Stimulated activated CD8-positive, alpha-beta memory T cell treated with anti-CD3 and anti-CD28 coated beads, Interleukin-7, amount 100 ng/mL, for 24 hours (primary cell): ENCODE data around the gene EYS.
"Not testable (repeated sequence)": the region's sequence is repeated elsewhere in the genome, so short reads cannot be mapped to it uniquely, and the experiment has no call there.

Experiments
- DNase-seq: peaks from one replicate; pipeline ENCODE4 v3.0.0-alpha.2; 2020; ENCODE audit warnings: low read depth

Gene EYS

DNA sequence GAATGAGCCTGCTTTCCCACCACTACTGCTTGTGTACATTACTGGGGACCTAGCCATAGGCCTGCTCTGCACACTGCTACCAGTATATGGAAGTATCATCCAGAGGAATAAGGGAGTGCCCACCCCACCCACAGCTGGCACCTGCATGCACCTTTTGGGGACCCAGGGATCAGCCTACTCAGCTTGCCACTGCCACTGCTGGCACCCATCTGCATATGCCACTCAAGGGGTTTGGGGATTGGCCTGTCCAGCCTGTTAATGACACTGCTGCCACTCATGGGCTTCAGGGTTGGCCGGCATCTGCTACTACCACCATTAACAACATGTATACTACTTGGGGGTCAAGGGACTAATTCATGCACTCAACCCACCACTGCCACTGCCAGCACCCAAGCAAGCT is 1239.4 kb downstream of the EYS start:
- DNase-seq, result no peak

DNA sequence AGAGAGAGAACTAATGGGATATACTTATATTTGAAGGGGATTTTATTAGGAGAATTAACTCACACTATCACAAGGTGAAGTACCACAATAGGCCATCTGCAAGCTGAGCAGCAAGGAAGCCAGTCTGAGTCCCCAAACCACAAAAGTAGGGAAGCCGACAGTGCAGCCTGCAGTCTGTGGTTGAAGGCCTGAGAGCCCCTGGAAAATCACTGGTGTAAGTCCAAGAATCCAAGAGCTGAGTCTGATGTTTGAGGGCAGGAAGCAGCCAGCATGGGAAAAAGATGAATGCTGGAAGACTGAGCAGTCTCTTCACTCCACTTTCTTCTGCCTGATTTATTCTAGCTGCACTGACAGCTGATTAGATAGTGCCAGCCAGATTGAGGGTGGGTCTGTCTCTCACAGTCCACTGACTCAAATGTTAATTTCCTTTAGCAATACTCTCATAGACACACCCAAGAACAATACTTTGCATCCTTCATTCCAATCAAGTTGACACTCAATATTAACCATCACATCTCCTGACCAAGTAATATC is 1247.5 kb downstream of the EYS start:
- no peak for DNase-seq

DNA sequence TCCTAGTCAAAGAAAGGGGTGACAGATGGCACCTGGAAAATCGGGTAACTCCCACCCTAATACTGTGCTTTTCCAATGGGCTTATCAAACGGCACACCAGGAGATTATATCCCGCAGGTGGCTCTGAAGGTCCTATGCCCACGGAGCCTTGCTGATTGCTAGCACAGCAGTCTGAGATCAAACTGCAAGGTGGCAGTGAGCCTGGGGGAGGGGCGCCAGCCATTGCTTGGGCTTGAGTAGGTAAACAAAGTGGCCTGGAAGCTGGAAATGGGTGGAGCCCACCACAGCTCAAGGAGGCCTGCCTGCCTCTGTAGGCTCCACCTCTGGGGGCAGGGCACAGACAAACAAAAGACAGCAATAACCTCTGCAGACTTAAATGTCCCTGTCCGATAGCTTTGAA is 1258.9 kb downstream of the EYS start:
- not testable (repeated sequence) for DNase-seq

DNA sequence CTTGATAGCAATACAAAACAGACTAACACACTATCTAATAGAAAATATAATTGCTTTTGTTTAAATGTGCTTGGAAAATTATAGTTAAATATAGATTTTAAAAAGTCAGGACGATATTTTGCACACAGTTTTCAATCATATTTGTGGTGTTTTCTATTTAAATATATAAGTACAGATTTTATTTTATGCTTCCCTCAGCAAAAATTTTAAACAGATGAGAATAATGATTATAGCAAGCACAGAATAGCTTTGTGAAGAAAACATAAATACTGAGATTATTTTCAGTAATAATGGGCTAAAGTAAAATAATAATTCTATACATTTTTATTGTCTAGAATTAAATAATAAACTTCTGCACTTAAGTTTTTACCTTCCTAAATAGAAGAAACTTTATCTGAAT is 1262.0 kb downstream of the EYS start:
- DNase-seq, result no peak

DNA sequence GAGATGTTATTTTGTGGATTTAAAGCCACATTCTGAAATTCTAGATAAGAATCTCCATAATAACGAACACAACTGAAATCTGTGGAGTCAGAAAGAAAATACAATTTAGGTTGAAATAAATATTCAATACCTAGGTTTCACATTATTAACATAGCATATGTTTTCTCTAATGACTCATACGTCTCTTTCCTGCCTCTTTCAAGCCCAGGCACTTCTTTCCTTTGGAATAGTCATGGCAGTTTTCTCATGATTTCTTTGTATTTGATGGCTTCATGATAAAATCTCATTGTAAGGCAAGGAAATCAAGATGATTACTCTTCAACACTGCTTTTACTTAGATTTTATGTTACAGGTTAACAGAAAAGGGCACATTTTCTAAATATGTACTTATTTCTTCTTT is 1267.8 kb downstream of the EYS start:
- no peak for DNase-seq

DNA sequence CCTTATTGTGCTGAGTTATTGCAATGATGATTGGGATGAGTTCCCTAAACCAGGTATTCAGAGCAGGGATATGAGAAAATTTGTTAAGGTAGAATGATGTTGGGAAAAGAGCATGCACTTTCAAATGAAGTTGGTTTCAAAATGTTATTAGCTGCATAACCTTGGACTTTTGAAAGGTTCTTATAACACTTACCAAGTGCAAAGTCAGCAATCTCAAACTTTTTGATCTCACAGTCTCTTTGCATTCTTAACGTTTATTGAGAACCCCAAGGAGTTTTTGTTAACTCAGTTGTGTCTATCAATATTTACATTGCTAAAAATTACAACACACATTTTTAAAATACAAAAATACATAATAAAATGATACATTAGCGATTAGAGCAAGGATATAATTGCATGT is 1269.0 kb downstream of the EYS start:
- no peak for DNase-seq

DNA sequence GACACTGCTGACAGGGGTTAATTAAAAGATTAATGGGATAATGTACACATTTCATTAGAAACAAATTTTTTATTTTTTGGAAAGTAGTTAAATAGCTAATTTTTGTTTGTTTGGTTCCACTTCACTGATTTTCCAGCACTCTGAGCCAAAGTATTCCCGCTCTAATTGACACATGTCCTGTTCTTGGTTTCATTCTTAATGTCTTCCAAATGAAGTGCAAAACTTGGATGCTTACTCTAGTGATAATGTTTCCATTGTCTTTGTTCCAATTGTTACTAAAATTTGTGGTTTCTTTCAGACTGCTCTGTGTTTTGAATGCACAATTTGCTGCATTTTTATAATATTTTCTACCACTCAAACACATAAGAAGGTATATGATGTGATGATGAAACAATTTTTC is 1277.1 kb downstream of the EYS start:
- no peak for DNase-seq

DNA sequence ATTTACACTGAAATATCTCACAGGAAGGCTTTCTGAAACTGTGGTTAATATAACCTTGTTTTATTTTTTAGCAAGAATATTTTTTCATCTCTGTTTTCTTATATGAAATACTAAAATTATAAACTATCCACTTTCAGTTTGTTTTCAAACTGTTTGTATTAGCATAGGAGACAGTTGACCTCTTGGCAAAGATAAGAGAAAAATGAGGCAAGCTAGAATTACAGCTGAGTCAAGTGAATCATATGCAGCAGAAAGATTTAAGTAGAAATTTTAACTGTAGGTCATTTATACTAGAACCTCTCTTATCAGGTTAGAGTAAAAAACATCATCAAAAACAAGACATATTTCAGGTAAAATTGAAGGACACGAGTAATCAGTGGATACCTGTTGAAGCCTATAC is 1278.8 kb downstream of the EYS start:
- DNase-seq, result no peak

DNA sequence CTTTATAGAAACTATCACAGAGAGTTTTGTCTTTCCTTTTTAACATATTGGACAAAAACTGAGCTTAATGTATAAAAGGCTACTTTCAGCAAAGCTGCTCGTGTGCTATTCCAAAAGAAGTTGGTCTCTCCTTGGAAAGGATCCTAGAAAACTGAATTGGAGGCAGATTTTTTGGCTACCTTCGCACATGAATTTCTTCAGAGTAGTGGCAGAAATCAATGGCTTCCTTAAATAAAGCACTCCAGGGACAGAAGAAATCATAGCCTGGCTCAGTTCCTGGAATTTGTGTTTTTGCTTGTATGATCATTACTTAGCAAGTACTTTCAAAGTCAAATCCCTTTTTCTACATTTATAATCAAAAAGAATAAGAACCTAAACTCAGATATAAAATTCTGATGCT is 1291.1 kb downstream of the EYS start:
- no peak for DNase-seq

DNA sequence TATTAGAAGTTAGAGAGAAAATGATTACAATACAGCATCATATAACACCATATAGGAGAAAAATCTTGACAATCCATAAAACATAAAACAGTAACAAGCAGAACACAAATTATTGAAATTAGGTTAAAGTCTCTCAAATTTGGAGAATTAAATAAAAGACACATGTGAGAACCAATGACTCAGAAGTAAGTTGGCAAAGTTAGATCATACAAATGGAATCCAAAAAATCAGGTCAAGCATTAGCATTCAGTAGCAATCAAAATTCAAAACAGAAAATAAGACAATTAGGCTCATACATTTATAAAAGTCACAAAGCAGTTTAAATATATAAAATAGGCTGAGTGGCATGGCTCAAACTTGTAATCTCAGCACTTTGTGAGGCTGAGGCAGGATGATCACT is 1295.8 kb downstream of the EYS start:
- no peak for DNase-seq

DNA sequence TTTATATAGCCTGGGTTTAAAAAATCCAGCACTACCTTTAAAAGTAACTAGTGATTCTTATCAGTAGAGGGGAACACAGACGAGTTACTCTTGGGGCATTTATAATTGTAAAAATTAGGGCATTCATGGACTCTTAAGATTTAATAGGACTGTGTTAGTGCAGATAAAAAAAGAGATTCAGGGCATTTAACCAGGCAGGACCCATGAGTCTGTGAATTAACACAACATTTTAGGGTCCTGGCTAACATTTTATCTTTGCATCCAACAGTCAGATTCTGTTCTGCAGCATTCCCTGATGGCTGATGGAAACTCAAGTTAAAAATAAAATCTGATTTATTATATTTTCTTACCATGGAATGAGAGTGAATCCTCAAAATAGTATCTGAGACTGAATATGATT is 1297.1 kb downstream of the EYS start:
- no peak for DNase-seq

DNA sequence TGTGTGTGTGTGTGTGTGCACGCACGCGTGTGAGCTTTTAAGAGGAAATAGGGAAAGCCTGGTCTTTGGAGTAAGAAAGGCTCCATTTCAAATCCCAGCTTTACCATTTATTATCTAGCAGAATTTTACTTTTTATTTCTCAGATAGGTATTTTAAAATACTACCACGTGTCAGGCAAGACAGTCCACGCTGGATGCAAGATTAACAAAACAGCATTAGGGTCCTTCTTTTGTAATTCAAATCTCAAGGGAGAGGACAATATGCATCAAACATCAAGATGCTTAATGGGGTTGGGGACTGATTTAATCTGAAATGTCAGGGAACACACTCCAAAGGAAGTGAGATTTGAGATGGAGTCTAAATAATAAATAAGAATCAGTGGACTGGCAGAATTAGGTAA is 1302.6 kb downstream of the EYS start:
- no peak for DNase-seq

DNA sequence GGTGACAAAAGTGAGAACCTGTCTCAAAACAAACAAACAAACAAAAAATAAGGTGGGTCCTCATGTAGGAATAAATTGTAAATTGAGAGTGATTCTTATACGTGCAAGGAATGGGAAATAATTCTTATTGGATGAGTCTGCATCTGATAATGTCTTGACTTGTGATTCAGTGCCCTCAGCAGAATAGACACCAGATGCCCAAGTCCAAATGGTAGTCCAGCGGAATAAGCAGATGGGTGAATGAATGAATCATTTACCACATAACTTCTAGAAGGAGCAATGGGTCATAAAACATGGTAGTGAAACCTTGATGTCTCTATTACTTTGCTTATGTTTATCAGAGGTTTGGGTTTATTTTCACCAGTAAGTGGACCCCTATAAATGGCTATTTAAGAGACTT is 1323.7 kb downstream of the EYS start:
- DNase-seq, result no peak

DNA sequence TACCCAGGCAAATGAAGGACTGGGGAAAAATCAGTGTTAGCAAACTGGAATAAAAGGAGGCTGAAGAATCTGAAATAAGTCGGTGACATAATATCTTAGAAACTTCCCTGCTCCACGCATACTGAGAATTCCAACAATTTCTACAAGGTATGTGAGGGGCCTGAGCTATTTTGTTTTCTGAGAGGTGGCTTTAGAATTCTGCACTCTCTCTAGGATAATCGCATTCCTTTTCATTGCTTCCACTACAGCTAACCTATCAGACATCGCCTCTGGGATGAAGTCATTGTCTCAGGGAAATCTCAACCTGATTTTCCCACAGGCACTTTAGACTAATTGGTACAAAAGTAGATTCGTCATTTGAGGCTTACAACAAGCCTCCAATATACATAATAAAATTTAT is 1330.6 kb downstream of the EYS start:
- no peak for DNase-seq

DNA sequence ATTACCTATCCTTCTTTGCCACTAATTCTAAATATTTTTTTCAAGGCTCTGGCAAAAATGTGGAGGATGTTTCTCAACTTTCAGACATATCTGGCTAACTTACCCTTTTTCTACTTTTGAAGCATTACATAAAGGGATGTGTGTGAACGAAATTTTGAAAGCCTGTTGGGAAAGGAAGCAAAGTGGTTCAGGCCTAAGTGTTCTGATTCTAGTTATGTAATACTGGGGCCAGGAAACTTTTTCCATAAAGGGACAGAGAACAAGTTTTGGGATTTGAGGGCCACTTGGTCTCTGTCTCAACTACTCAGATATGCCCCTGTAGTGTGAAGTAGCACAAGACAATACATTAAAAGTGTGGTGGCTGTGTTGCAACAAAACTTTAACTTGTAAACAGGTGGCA is 1349.6 kb downstream of the EYS start:
- DNase-seq, result no peak

DNA sequence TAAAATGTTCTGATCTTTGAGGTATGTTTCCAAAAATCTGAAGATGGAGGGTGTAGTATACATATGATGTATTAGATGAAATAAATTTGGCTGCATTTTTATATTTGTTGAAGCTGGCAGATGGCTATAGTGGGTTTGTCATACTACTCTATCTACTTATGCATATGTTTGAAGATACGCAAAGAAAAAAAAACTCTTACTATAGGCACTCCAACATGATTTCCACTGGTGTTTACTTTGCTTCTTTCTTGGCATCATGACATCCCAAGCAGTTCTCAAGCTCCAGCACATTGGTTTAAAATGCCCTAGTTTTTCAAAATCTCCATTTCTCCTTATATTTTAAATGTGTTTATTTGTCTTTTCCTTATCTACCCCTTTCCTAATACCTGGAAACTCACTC is 1359.6 kb downstream of the EYS start:
- DNase-seq, result no peak

DNA sequence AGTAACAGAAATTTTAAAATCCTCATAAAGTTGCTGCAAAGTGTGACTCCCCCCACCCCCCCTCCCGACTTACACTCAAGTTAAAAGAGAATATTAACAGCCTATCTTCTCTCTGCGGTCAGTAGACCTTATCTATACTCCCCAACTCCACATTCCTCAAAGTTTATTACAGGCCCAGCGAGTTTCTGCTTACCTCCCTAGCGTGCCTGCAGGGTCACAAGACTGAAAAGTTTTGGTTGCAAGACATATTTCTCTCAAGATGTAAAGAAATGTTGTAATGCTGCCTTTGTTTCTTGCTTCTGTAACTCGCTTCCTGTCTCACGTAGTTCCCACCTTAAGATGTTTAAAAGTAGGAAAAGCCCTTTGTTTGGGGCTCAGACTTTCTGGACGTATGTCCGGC is 1371.8 kb downstream of the EYS start:
- DNase-seq, result no peak

DNA sequence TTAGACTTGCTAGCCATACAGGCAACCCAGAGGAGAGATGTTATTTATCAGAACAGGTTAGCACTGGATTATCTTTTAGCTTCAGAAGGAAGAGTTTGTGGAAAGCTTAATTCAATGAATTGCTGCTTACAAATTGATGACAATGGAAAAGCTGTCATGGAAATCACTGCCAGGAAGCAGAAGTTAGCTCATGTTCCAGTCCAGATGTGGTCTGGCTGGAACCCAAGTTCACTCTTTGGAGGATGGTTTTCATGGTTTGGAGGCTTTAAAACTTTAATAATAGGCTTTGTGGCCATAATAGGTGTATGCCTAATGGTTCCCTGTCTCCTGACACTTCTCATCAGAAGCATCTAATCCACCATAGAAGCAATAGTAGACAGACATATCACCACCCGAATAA is 1372.4 kb downstream of the EYS start:
- no peak for DNase-seq

DNA sequence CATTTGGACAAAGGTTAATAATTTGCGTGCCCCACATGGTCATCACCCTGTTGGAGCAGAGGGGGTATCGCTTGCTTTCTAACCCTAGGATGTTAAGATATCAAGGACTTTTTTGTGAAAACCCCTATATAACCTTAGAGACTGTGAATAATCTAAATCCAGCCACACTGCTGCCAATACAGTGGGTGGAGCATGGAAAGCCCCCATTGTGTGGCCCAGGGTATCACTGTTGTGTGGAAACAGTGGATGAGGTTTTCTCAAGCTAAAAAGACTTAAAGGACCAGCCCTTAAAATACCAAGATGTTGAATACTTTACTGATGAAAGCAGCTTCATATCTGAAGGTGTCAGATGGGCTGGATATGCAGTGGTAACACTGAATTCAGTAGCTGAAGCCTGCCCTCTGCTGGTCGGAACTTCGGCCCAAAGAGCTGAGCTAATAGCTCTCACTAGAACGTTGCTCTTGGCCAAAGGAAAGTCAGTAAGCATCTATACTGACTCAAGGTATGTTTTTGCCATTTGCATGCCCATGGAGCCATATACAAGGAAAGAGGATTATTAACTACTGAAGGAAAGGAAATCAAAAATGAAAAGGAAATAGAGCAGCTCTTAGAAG is 1376.2 kb downstream of the EYS start:
- DNase-seq, result no peak

DNA sequence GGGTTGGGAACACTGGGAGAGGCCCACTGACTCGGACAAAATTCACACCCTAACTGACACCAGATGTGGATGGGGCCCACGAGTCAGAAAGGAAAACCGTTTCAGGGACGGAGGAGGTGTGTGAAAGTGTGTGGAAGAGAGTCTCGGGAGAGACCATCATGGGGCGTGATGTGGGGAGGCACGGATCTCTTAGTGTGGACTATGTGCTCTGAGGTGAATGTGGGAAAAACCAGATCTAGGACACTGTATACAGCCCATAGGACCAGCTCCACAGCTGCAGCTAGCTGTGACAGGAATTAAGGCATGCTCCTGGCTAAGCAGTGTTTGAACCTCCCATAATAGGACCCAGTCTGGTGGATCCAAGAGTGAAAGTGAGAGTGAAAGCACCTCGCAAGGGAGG is 1380.1 kb downstream of the EYS start:
- no peak for DNase-seq

DNA sequence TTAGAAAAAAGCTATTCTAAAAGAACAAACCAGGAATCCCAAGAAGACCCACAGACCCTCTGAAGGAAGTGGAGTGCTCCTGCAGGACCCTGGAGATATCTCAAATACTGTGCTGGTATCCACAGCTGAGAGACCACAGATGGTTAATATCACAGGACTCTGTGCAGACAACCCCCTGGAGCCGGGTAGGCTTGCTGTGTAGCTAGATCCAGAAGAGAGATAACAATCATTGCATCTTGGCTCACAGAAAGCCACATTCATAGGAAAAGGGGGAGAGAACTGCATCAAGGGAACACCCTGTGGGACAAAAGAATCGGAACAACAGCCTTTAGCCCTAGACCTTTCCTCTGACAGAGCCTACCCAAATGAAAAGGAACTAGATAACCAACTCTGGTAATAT is 1381.9 kb downstream of the EYS start:
- no peak for DNase-seq

DNA sequence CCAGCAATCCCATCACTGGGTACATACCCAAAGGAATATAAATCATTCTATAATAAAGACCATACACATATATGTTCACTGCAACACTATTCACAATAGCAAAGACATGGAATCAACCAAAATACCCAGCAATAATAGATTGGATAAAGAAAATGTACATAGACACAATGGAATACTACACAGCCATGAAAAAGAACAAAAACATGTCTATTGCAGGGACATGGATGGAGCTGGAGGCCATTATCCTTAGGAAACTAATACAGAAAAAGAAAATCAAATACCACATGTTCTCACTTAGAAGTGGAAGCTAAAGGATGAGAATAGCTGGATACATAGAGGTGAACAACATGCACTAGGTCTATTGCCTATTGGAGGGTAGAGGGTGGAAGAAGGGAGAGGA is 1396.8 kb downstream of the EYS start:
- no peak for DNase-seq

DNA sequence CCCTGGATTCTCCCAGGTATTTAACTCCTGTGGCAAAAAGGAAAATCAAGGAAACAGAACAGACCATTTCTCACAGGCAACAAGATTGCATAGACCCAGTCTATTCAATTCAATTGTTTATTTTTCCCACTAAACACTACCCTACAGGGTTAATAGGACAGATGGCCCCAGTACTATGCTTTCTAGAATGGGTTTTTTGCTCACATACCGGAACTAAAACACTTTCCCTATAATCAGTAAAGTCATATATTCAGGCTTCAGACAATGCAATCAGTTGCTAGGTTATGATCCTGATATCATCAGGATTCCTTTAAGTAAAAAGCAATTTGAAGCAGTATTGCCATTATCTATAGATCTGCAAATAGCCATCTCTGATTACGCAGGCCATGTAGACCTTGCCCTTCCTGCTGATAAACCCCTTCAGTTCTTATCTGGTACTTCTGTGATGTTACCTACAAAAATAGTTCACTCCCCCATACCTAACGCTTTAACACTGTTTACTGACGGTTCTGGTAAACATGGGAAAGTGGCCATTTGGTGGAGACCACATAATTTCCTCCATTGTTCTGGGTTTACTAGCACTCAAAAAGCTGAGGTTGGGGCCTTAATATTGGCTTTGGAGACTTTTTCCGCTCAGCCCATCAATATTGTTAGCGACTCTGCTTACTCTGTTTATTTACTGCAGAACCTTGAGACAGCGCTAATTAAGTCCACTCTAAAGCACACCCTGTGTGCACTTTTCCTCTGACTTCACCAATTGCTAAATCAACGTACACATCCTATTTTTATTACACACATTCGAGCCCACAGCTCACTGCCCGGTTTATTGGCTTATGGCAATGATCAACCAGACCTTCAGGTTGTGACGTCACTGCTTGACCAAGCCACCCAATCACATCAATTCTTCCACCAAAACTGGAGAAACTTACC is 1405.5 kb downstream of the EYS start:
- no peak for DNase-seq

DNA sequence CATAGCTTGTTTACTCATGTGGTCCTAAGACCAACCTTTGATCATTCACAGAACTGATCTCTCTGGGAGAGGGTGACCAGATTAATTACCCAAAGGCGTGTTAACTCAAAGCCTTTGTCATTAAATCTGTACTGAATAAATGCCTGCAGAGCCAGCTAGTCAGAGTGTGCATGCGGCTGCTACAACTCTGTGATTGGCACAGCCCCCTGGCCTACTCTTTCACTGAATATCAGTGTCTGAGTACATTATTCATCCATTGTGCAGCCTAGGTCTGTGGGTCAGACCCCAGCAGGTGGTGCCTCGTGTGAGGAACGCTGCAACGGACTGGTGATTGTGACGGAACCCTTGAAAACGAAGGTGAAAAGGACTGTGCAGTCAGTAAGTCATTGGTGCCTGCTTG is 1407.8 kb downstream of the EYS start:
- DNase-seq, result no peak
